BJ (cell line): ENCODE results near the gene PALLD. TPM values are rescaled to one million over a fixed set of nuclear protein-coding genes. Genes with fewer than 3 reads are reported as not detected.

ENCODE experiments used
- CTCF ChIA-PET: fragments of 350-600 bp; formaldehyde crosslinking; extraction: SDS; loops from one replicate; lab custom pipeline; 2021; ENCODE audit warnings: antibody characterized with exemption, inconsistent platforms; lab: Yijun Ruan, JAX
- POLR2A ChIA-PET: fragments of 300-600 bp; sonication (Branson Sonifier 250); formaldehyde crosslinking; extraction: SDS; loops from one replicate; lab custom pipeline; 2021; ENCODE audit warnings: antibody characterized with exemption; lab: Charles Lee
- DNase-seq: peaks from one replicate; pipeline ENCODE4 v3.0.0-alpha.2; 2011; ENCODE audit warnings: low read depth
- H3K27me3 ChIP-seq: 2 replicates; pipeline ENCODE4 v1.6.0; 2011; ENCODE audit warnings: low read length; ENCODE audit not compliant: control insufficient read depth, insufficient read depth
- H3K36me3 ChIP-seq: 2 replicates; pipeline ENCODE4 v1.5.1; 2011; ENCODE audit warnings: low read length; ENCODE audit not compliant: control insufficient read depth, insufficient read depth
- H3K4me3 ChIP-seq: 2 replicates; pipeline ENCODE4 v1.5.1; 2011; ENCODE audit warnings: low read depth, mild to moderate bottlenecking, control low read depth, low read length
- CTCF ChIP-seq: IDR thresholded peaks from 2 replicates; pipeline ENCODE4 v1.5.1; 2011; ENCODE audit warnings: low read depth, mild to moderate bottlenecking, control low read depth, inconsistent platforms, low read length, moderate library complexity; ENCODE audit not compliant: insufficient read depth
- polyA plus RNA-seq: library from polyadenylated mRNA; depleted of rRNA; stranded (reverse); fragments of >200 nt; gene quantifications from 2 replicates; pipeline ENCODE4 v1.2.3, GENCODE V29; 2011

PALLD gene
- polyA plus RNA-seq, 1 experiment = 30.3 TPM

- H3K4me3 ChIP-seq = no peak overlapping the region
- H3K27me3 ChIP-seq = no peaks in the 10 kb centered on the region
- H3K36me3 ChIP-seq = no peaks in the 10 kb centered on the region
- CTCF ChIA-PET = interaction anchor here (0.6 to 3.4 kb wide), 5 partner anchors 11 to 444 kb away, joined by 3 to 14 read pairs (median 3); no protein-coding TSS in a partner anchor
- DNase-seq = no peak
- no peak for TF ChIP-seq CTCF
- POLR2A ChIA-PET = no interaction called here
Observed at GRCh38 chr4:168574581-168575295, 77.9 kb downstream of the PALLD start.

- H3K27me3 ChIP-seq = no peaks in the 10 kb centered on the region
- POLR2A ChIA-PET = no interaction called here
- CTCF ChIA-PET = interaction anchor here (0.7 to 3.4 kb wide), 4 partner anchors 10 to 135 kb away, joined by 3 to 14 read pairs (median 3); no protein-coding TSS in a partner anchor
- DNase-seq = no peak
- no peak for TF ChIP-seq CTCF
- H3K36me3 ChIP-seq = no peaks in the 10 kb centered on the region
- H3K4me3 ChIP-seq = no peak overlapping the region
Observed at GRCh38 chr4:168575473-168575872, 78.6 kb downstream of the PALLD start.

- Histone ChIP-seq H3K36me3 (no peaks in the 10 kb centered on the region), H3K4me3 (no peak overlapping the region), H3K27me3 (no peaks in the 10 kb centered on the region)
- no peak for DNase-seq
- ChIA-PET POLR2A (no interaction called here), CTCF (no interaction called here)
- no peak for TF ChIP-seq CTCF
Observed at GRCh38 chr4:168577624-168578023, 80.8 kb downstream of the PALLD start.

GRCh38 chr4:168580228-168580627 lies 83.4 kb downstream of the PALLD start:
- no peaks in the 10 kb centered on the region for H3K27me3 ChIP-seq
- ChIA-PET POLR2A (no interaction called here), CTCF (interaction anchor here (1.2 kb wide), 1 partner anchor 10 kb away, joined by 4 read pairs; no protein-coding TSS in a partner anchor)
- H3K4me3 ChIP-seq = no peak overlapping the region
- no peak for TF ChIP-seq CTCF
- no peaks in the 10 kb centered on the region for H3K36me3 ChIP-seq
- DNase-seq = no peak

- ChIA-PET CTCF (no interaction called here), POLR2A (interaction anchor here (0.6 kb wide), 1 partner anchor 97 kb away, joined by 3 read pairs; no protein-coding TSS in a partner anchor)
- Histone ChIP-seq H3K4me3 (no peak overlapping the region), H3K27me3 (no peaks in the 10 kb centered on the region), H3K36me3 (no peaks in the 10 kb centered on the region)
- no peak for TF ChIP-seq CTCF
- DNase-seq = no peak
Observed at GRCh38 chr4:168584321-168584771, 87.5 kb downstream of the PALLD start.
